Measurements from ENCODE around the gene LSM4. TPM values are rescaled to one million over a fixed set of nuclear protein-coding genes. Genes with fewer than 3 reads are reported as not detected.
"Not testable (repeated sequence)": the region's sequence is repeated elsewhere in the genome, so short reads cannot be mapped to it uniquely, and the experiment has no call there.

The LSM4 gene
- total and polyA plus RNA-seq, 2 experiments from 2014 or later = 591 to 637 TPM

DNA sequence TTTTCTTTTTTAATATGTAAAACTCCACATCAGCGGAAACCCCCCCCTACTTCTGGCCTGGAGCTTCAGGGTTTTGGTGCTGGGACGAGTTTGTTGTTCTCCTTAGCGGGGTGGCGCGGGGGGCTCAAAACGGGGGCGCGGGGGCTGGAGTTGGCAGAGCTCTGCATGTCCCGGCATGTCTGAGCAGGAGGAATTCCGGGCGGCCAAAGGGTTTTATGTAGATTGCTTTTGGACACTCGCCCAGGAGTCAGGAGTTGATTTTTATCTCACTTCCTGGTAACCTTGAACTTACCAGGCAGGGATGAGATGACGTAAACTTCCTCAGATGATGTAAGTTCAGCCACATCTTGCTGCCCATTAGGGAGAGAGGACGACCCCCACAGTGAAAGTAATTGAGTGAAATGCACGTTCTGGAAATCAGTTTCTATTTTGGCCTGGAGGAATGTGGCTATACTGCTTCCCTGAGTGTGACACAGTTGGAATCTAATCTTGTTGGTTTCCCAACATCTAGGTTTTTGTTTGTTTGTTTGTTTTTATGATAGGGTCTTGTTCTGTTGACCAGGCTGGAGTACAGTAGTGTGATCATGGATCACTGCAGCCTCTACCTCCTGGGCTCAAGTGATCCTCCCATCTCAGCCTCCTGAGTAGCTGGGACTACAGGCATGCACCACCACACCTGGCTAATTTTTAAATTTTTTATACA, 42.1 kb upstream of the LSM4 start:
- Histone ChIP-seq H3K79me2 (replicated peaks; ENCODE audit: insufficient read depth) (no peaks in the 10 kb centered on the region), H3K4me2 (0 out of 2 replicates have a peak overlapping the region, but pooled peaks have one; percentile 49), H3K36me3 (ENCODE audit: insufficient read depth) (no peaks in the 10 kb centered on the region), H4K20me1 (replicated peaks; ENCODE audit: insufficient read depth) (no peaks in the 10 kb centered on the region), H3F3A (replicated peaks; ENCODE audit: low read depth) (peaks cover 19% of the 10 kb centered on the region), H3K9me2 (ENCODE audit: insufficient read depth) (no peaks in the 10 kb centered on the region), H3K4me3 (no peak overlapping the region), H3K4me1 (ENCODE audit: insufficient read depth) (peaks cover 27% of the 10 kb centered on the region), H3K27ac (ENCODE audit: low read depth) (peak overlapping the region; percentile 97), H3K27me3 (ENCODE audit: insufficient read depth) (no peaks in the 10 kb centered on the region), H2AFZ (no peak overlapping the region)
- DNase-seq (ENCODE audit: low spot score) (peak; percentile 78), ATAC-seq (peak; percentile 53)
- H3K36me3 Mint-ChIP-seq (ENCODE audit: low read depth) = peaks cover 56% of the 10 kb centered on the region
- H3K4me3 Mint-ChIP-seq = no peak overlapping the region
- peaks cover 16% of the 10 kb centered on the region for H3K27me3 Mint-ChIP-seq (ENCODE audit: insufficient read depth, low read depth, poor library complexity)
- TF ChIP-seq, protein P1, sequence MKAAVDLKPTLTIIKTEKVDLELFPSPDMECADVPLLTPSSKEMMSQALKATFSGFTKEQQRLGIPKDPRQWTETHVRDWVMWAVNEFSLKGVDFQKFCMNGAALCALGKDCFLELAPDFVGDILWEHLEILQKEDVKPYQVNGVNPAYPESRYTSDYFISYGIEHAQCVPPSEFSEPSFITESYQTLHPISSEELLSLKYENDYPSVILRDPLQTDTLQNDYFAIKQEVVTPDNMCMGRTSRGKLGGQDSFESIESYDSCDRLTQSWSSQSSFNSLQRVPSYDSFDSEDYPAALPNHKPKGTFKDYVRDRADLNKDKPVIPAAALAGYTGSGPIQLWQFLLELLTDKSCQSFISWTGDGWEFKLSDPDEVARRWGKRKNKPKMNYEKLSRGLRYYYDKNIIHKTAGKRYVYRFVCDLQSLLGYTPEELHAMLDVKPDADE (IDR thresholded peaks at IDR 0.05) = no peak
- no peak for TF ChIP-seq ZNF114 (CRISPR knock-in tag; IDR thresholded peaks at IDR 0.05)
- TF ChIP-seq, protein P2, sequence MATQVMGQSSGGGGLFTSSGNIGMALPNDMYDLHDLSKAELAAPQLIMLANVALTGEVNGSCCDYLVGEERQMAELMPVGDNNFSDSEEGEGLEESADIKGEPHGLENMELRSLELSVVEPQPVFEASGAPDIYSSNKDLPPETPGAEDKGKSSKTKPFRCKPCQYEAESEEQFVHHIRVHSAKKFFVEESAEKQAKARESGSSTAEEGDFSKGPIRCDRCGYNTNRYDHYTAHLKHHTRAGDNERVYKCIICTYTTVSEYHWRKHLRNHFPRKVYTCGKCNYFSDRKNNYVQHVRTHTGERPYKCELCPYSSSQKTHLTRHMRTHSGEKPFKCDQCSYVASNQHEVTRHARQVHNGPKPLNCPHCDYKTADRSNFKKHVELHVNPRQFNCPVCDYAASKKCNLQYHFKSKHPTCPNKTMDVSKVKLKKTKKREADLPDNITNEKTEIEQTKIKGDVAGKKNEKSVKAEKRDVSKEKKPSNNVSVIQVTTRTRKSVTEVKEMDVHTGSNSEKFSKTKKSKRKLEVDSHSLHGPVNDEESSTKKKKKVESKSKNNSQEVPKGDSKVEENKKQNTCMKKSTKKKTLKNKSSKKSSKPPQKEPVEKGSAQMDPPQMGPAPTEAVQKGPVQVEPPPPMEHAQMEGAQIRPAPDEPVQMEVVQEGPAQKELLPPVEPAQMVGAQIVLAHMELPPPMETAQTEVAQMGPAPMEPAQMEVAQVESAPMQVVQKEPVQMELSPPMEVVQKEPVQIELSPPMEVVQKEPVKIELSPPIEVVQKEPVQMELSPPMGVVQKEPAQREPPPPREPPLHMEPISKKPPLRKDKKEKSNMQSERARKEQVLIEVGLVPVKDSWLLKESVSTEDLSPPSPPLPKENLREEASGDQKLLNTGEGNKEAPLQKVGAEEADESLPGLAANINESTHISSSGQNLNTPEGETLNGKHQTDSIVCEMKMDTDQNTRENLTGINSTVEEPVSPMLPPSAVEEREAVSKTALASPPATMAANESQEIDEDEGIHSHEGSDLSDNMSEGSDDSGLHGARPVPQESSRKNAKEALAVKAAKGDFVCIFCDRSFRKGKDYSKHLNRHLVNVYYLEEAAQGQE (IDR thresholded peaks at IDR 0.05; ENCODE audit: unreplicated experiment) = no peak
- H3K4me1 Mint-ChIP-seq = peaks cover 35% of the 10 kb centered on the region
- H3K9me3 Mint-ChIP-seq = peaks cover 5% of the 10 kb centered on the region; the same call in 2 of the 3 replicates
- H3K27ac Mint-ChIP-seq = peak overlapping the region; percentile 98

DNA sequence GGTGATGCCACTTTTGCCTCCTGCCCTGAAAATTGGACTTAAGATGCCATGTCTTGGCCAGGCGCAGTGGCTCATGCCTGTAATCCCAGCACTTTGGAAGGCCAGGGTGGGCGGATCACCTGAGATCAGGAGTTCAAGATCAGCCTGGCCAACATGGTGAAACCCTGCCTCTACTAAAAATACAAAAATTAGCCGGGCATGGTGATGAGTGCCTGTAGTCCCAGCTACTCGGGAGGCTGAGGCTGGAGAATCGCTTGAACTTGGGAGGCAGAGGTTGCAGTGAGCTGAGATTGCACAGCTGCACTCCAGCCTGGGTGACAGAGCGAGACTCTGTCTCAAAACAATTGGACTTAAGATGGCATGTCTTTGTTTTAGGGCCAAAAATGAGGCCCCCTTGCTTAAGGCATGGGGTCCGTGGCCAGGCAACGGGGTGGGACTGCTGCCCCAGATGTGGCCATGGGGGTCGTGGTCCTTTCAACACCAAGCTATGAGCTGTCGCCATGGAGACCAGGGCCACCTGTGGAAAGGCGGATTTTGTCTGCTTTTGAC, 41.5 kb upstream of the LSM4 start:
- Histone ChIP-seq H3K4me2 (0 out of 2 replicates have a peak overlapping the region, but pooled peaks have one; percentile 49), H3K27ac (ENCODE audit: low read depth) (peak overlapping the region; percentile 97), H3K4me1 (ENCODE audit: insufficient read depth) (peaks cover 21% of the 10 kb centered on the region), H3F3A (replicated peaks; ENCODE audit: low read depth) (peaks cover 16% of the 10 kb centered on the region)
- H3K27me3 Mint-ChIP-seq (ENCODE audit: insufficient read depth, low read depth, poor library complexity) = peaks cover 17% of the 10 kb centered on the region
- H4K20me1 ChIP-seq (replicated peaks; ENCODE audit: insufficient read depth); H3K4me3 ChIP-seq; H3K36me3 ChIP-seq (ENCODE audit: insufficient read depth); H3K79me2 ChIP-seq (replicated peaks; ENCODE audit: insufficient read depth); H2AFZ ChIP-seq; H3K4me3 Mint-ChIP-seq; H3K9me3 Mint-ChIP-seq; H3K9me2 ChIP-seq (ENCODE audit: insufficient read depth); H3K27me3 ChIP-seq (ENCODE audit: insufficient read depth); ATAC-seq: not testable (repeated sequence)
- peak overlapping the region; percentile 98 for H3K27ac Mint-ChIP-seq
- DNase-seq (ENCODE audit: low spot score) = peak; percentile 45
- peaks cover 30% of the 10 kb centered on the region for H3K4me1 Mint-ChIP-seq
- H3K36me3 Mint-ChIP-seq (ENCODE audit: low read depth) = peaks cover 62% of the 10 kb centered on the region

All from GM23338 (cell line).